ENCODE measurements around the gene CREB5. TPM values are rescaled to one million over a fixed set of nuclear protein-coding genes. Genes with fewer than 3 reads are reported as not detected.

CREB5 gene
- total and polyA plus RNA-seq, 2 of the 8 experiments (the other 6 are each of a cell fraction or from before 2014, with no cell fraction given) = 2.4 to 2.7 TPM

GRCh38 chr7:28627896-28628295 is 215.6 kb downstream of the CREB5 start (continued):
- no peak for TF ChIP-seq RAD21 (IDR thresholded peaks at IDR 0.05 in 1 of 2, conservative IDR thresholded peaks at IDR 0.05 in 1 of 2; ENCODE audit: low read depth in 2 of 2, low read length in 2 of 2)
